GOT3 (cell line): ENCODE data around the gene CORO1A.
"Not testable (repeated sequence)": the region's sequence is repeated elsewhere in the genome, so short reads cannot be mapped to it uniquely, and the experiment has no call there.

Source experiments
- DNase-seq: peaks from one replicate; lab custom pipeline; 2025; ENCODE audit warnings: mixed read lengths; lab: John Stamatoyannopoulos, UW

Gene CORO1A

GRCh38 chr16:30170145-30170544, 13.3 kb upstream of the CORO1A start:
- not testable (repeated sequence) for DNase-seq

DNA sequence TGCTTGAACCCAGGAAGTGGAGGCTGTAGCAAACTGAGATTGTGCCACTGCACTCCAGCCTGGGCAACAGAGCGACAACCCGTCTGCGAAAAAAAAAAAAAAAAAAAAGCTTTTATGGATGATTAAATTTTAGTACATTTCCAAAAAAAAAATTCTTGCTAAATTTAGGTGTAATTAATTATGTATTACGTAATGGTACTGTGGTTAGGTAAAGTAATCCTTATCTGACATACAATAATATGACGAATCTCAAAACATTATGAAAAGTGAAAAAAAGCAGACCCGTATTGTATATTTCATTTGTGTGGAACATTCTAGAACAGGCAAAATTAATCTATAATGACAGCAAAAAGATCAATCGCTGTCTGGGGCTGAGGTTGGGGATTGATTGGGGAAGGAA, 10.3 kb upstream of the CORO1A start:
- DNase-seq, result no peak

- DNase-seq, result not testable (repeated sequence)
Observed at GRCh38 chr16:30176876-30177275, 6.5 kb upstream of the CORO1A start.

DNA sequence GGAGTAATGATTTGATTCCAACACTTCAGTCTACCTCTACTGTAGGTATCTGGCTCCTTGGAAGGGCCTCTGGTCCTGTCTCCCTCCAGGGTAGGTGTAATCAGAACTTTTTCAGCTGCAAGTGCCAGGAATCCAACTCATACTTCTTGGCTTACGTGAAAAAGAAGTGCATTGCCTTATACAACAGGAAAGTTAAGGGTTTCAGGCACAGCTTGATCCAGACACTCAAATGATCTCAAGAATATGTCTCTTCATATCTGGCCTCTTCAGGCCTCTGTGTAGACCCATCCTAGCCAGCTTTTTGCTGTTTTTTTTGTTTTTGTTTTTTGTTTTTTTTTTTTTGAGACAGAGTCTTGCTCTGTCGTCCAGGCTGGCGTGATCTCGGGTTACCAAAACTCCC, 4.2 kb upstream of the CORO1A start:
- DNase-seq, result no peak

DNA sequence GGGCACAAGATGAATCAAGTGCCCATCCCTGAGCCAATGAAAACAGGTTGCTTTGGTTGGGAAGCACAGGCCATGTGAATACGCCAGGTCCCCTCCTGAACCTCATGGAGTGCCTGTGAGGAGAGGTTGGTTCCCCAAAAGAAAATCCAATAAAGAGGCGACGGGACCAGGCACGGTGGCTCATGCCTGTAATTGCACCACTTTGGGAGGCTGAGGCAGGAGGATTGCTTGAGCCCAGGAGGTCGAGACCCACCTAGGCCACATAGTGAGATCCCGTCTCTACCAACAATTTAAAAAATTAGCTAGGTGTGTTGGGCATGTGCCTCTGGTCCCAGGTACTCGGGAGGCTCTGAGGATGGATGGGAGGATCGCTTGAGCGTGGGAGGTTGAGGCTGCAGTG, 3.5 kb upstream of the CORO1A start:
- no peak for DNase-seq

- no peak for DNase-seq
Observed at GRCh38 chr16:30180741-30181140, 2.7 kb upstream of the CORO1A start.

DNA sequence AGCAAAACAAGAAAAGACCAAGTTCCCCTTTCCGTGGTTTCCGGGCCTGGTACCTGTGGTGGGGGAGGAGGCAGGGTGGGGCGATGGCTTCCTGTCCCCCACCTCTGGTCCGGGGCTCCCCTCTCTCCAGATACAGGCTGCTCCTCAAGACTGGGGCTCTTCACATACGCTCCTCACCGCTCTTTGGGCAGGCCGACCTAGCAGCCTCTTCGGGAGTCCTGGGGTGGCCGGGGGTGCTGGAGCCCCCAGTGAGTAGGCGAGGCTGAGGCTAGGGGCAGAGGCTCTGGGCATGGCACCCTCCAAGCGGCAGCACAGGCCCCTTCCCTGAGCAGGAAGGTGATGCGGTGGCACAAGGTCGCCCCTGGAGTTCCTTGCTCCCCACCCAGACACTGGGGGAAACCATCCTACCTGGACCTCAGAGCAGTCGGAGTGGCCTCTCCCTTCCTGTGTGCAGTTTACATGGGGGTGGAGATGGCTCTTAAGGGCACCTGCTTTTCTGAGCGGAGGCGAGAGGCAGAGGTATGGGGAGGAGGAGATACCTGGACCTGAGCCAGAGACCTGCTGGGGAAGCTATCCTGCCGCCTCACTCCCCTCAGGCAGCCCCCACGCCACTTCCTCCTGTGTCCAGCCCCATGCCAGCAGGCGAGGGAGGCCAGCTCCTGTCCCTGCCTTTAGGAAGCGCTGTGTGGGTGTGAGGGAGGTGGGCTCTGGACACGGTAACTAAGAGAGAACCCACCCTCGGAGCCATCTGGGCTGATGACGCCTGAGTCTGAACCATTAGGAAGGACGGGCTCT, 891 bp downstream of the CORO1A start:
- no peak for DNase-seq

DNA sequence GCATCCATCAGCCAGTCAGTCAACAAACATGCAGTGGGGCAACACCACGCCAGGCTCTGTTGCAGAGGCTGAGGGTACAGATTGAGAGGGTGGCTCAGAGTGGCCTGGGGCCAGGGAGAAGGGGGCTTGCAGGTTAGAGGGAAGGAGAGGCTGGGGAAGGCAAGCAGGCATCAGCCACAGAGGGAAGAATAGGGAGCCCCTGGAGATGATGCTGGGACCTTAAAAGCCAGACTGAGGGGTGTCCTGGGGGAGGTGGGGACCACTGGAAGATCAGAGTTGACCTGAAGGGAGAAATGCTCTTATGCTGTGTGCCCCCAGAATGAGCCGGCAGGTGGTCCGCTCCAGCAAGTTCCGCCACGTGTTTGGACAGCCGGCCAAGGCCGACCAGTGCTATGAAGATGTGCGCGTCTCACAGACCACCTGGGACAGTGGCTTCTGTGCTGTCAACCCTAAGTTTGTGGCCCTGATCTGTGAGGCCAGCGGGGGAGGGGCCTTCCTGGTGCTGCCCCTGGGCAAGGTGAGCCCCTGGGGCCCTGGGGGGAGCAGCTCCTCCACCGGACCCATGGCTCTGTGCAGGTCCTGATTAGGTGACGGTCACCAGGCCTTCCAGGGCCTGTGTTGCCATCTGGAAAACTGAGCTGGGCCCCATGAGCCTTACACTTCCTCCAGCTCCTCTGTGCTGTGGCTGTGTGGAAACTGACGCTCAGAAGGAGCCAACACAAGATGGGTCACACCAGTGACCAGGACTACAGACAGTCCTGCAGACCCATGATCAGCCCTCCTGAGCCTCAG, 1.7 kb downstream of the CORO1A start:
- no peak for DNase-seq

DNA sequence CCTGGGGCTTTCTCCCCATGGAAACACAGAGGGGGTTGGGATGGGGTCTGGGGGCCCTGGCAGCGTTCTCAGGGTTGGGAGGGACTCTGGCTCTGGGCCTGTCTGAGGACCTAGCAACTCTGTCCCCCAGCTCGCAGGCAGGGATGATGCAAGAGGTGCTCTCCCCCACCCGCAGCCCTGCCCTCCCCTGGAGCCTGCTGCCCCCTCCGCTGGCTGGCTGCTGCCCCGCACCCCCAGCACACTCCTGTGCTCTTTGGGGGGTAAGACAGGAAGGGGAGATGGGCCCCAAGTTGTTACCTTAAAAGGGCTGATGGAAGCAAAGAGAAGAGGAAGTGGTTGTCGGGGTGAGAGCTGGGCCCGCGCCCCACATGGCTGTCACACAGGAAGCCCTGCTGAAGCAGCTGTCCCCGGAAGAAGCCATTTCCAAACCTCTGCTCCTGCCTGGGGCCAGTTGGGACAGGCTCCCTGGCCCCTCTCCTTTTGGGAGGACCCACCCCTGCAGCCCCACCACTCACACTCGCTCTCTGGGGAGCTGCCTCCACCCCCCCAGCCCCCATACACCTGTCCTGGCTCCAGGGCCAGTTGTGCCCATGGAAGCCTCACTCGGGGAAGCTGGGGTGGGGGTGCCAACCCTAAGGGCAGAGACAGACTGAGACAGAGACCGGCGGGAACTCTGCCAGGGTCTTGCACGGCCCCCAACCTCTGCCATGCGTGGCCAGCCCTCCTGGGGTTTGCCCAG, 2.5 kb downstream of the CORO1A start:
- no peak for DNase-seq

- no peak for DNase-seq
Observed at GRCh38 chr16:30186444-30186781, 3.0 kb downstream of the CORO1A start.

- no peak for DNase-seq
Observed at GRCh38 chr16:30186782-30187555, 3.6 kb downstream of the CORO1A start.

- no peak for DNase-seq
Observed at GRCh38 chr16:30187556-30187865, 4.1 kb downstream of the CORO1A start.

GRCh38 chr16:30187971-30188561, 4.7 kb downstream of the CORO1A start:
- DNase-seq, result no peak

DNA sequence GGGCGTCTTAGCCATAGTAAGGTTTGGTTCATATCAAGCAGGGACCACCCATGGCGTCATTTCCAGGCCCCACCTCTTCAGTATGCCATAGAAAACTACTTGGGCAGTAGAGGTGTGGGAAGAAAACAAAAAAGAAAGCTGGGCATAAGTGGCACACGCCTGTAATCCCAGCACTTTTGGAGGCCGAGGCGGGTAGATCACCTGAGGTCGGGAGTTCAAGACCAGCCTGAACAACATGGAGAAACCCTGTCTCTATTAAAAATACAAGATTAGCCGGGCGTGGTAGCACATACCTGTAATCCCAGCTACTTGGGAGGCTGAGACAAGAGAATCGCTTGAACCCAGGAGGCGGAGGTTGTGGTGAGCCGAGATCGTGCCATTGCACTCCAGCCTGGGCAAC, 7.8 kb downstream of the CORO1A start:
- not testable (repeated sequence) for DNase-seq

GRCh38 chr16:30193098-30193497, 9.7 kb downstream of the CORO1A start:
- DNase-seq, result not testable (repeated sequence)

DNA sequence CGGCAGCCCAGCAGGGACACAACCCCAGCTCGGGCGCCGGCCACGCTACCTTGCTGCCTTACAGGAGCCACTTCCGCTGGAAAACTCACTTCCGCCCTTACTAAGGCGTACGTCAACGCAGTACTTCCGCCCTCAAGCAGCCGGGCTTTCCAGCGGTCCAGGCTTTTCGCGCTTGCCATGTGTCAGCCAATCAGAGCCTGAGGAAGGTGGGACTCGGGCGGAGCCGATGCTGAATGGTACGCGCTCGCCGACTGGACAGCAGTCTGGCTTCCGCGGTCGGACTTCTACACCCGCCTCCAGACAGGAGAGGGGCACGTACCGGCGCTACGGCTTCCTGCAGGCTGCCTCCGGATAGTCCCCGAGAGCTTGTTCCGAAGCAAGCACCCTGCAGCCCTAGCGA, 10.2 kb downstream of the CORO1A start, which contains the start of the genes BOLA2B and SLX1A:
Gene BOLA2B (minus strand): TSS at position 52 of the 400 bp plus-strand sequence. CDS start 71 bp downstream, outside the sequence.
Gene SLX1A (plus strand): TSS at position 261 of the 400 bp plus-strand sequence. CDS start 210 bp downstream, outside the sequence.
- not testable (repeated sequence) for DNase-seq

- not testable (repeated sequence) for DNase-seq
Observed at GRCh38 chr16:30194172-30194925, 10.9 kb downstream of the CORO1A start.

- DNase-seq, result not testable (repeated sequence)
Observed at GRCh38 chr16:30197001-30197400, 13.6 kb downstream of the CORO1A start.

DNA sequence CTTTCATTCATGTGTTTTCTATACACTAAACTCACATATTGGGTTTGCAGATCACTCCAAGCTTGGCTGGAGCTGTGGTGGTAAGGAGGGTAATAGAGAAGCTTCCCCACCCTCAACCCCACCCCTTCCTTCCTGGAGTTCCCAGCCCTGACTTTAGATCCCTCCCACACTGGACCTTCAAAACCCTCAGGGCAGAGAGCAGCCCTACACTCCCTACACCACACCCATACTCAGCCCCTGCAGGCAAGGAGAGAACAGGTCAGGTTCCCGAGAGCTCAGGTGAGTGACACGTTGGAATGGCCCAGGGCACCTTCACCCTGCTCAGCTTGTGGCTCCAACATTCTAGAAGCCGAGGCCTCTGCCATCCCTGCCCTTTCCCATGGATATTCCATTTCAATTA, 15.6 kb downstream of the CORO1A start, which contains the start of gene SULT1A3:
Gene SULT1A3 (plus strand): TSS at position 207 of the 400 bp plus-strand sequence. CDS start 1,474 bp downstream, outside the sequence.
- not testable (repeated sequence) for DNase-seq

DNA sequence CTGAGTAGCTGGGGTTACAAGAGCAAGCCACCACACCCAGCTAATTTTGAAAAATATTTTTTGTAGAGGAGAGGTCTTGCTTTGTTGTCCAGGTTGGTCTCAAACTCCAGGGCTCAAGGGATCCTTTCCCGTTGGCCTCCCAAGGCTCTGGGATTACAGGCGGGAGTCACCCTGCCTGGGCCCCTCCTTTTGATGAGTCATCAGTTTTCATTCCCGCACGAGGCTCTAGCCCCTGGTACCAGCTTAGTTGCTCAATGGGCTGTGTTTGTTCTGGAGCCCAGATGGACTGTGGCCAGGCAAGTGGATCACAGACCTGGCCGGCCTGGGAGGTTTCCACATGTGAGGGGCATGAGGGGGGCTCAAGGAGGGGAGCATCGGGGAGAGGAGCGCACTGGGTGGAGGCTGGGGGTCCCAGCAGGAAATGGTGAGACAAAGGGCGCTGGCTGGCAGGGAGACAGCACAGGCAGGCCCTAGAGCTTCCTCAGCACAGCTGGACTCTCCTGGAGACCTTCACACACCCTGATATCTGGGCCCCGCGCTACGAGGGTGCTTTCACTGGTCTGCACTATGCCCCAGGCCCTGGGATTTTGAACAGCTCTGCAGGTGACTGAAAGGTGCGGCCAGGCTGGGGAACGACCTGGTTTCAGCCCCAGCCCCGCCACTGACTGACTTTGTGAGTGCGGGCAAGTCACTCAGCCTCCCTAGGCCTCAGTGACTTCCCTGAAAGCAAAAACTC, 16.4 kb downstream of the CORO1A start:
- not testable (repeated sequence) for DNase-seq
